DND-41 (cell line): ENCODE measurements around the gene RELL1.

ENCODE experiments used
- ATAC-seq: fragments of 200-7000 bp; cut with Tn5 transposase; 3 replicates; pipeline ENCODE4 v1.9.1; 2021; ENCODE audit warnings: low read depth; ENCODE audit not compliant: insufficient read depth
- DNase-seq: peaks from one replicate; pipeline ENCODE4 v3.0.0-alpha.2; 2020
- H2AFZ ChIP-seq: 2 replicates; pipeline ENCODE4 v1.6.0; 2012; ENCODE audit warnings: low read depth, low read length
- H3K27ac ChIP-seq: 2 replicates; pipeline ENCODE4 v1.5.1; 2012; ENCODE audit warnings: low read length, inconsistent platforms
- H3K27me3 ChIP-seq: fragments of 200-600 bp; sonication (generic); 2 replicates; pipeline ENCODE4 v1.6.0; 2012; ENCODE audit warnings: low read length, mild to moderate bottlenecking, inconsistent platforms; ENCODE audit not compliant: insufficient read depth, poor library complexity
- H3K36me3 ChIP-seq: 2 replicates; pipeline ENCODE4 v1.5.1; 2012; ENCODE audit warnings: low read length, inconsistent platforms; ENCODE audit not compliant: insufficient read depth
- H3K4me1 ChIP-seq: 2 replicates; pipeline ENCODE4 v1.5.1; 2012; ENCODE audit warnings: mild to moderate bottlenecking, low read length; ENCODE audit not compliant: insufficient read depth
- H3K4me2 ChIP-seq: 2 replicates; pipeline ENCODE4 v1.6.0; 2012; ENCODE audit warnings: mild to moderate bottlenecking, moderate library complexity, low read length, inconsistent platforms; ENCODE audit not compliant: insufficient read depth
- H3K4me3 ChIP-seq, 2 experiments: fragments of 200-600 bp in 1 of 2; shearing (Covaris generic) in 1 of 2; 2 replicates each; pipeline ENCODE4 v1.5.1; 2012 to 2016; ENCODE audit warnings: inconsistent platforms in 2 of 2, low read length in 2 of 2, mild to moderate bottlenecking in 2 of 2, low read depth in 1 of 2, moderate library complexity in 1 of 2
- H3K79me2 ChIP-seq: 2 replicates; pipeline ENCODE4 v1.6.0; 2012; ENCODE audit warnings: low read length, inconsistent platforms; ENCODE audit not compliant: insufficient read depth
- H3K9ac ChIP-seq: 2 replicates; pipeline ENCODE4 v1.6.0; 2012; ENCODE audit warnings: low read depth, mild to moderate bottlenecking, inconsistent platforms, low read length, moderate library complexity
- H3K9me3 ChIP-seq: 2 replicates; pipeline ENCODE4 v1.5.1; 2012; ENCODE audit warnings: low read length, moderate library complexity, mild to moderate bottlenecking, inconsistent platforms; ENCODE audit not compliant: insufficient read depth, severe bottlenecking
- H4K20me1 ChIP-seq: 2 replicates; pipeline ENCODE4 v1.6.0; 2012; ENCODE audit warnings: low read length; ENCODE audit not compliant: insufficient read depth
- CTCF ChIP-seq: IDR thresholded peaks from 2 replicates; pipeline ENCODE4 v1.5.1; 2012; ENCODE audit warnings: borderline replicate concordance, low read length, moderate library complexity, mild to moderate bottlenecking; ENCODE audit not compliant: poor library complexity, severe bottlenecking; ENCODE audit errors: extremely low read depth
- EZH2 ChIP-seq: IDR thresholded peaks from 3 replicates; pipeline ENCODE4 v1.6.1; 2012; ENCODE audit warnings: borderline replicate concordance, low read depth, mild to moderate bottlenecking, moderate library complexity, low read length, inconsistent platforms; ENCODE audit not compliant: severe bottlenecking

The RELL1 gene

GRCh38 chr4:37663552-37663951 lies 22.6 kb downstream of the RELL1 start:
- no peaks in the 10 kb centered on the region for H3K9me3 ChIP-seq
- peaks cover 9% of the 10 kb centered on the region for H3K4me1 ChIP-seq
- TF ChIP-seq CTCF (no peak), EZH2 (no peak)
- H3K36me3 ChIP-seq = no peaks in the 10 kb centered on the region
- no peak overlapping the region for H2AFZ ChIP-seq
- no peak overlapping the region for H3K27ac ChIP-seq
- H3K79me2 ChIP-seq = peaks cover 43% of the 10 kb centered on the region
- no peak overlapping the region for H3K4me3 ChIP-seq
- no peak for ATAC-seq
- DNase-seq = no peak
- H3K4me2 ChIP-seq = no peak overlapping the region
- no peak overlapping the region for H3K9ac ChIP-seq
- peaks cover 12% of the 10 kb centered on the region; the same call in 1 of the 2 replicates for H4K20me1 ChIP-seq
- no peaks in the 10 kb centered on the region for H3K27me3 ChIP-seq

DNA sequence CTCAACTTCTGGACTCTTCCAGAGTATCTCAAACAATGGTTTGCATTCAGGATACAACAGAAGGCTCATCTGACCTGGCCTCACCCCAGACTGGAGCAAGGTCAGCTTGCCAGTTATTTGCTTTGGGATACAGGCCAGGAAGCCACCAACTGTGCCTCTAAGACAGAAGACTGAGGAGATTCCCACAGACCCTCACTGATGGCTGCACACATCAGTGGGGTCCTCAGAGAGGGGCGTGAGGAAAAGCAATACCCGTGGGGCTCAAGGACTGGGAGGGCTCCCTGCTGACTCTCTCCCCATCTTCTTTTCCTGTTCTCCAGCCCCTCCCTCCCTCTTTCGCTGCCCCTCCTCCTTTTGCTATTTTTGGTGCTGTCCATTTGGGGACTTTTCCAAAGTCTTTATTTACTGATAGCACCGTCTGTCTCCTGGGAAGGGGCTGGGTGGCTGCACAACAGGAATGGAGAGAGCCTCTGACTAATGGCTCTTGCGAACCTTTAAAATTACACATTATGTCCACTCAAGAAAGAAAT lies 23.2 kb downstream of the RELL1 start:
- Histone ChIP-seq H3K4me2 (no peak overlapping the region), H3K9me3 (peaks cover 1% of the 10 kb centered on the region), H3K36me3 (0 out of 2 replicates have a peak, but pooled peaks cover 2% of the 10 kb centered on the region), H3K4me3 (no peak overlapping the region), H3K9ac (no peak overlapping the region), H2AFZ (no peak overlapping the region), H3K27me3 (no peaks in the 10 kb centered on the region), H4K20me1 (peaks cover 12% of the 10 kb centered on the region; the same call in 1 of the 2 replicates), H3K4me1 (peaks cover 9% of the 10 kb centered on the region), H3K27ac (no peak overlapping the region), H3K79me2 (peaks cover 49% of the 10 kb centered on the region)
- ATAC-seq (no peak), DNase-seq (no peak)
- TF ChIP-seq CTCF = no peak
- no peak for TF ChIP-seq EZH2

DNA sequence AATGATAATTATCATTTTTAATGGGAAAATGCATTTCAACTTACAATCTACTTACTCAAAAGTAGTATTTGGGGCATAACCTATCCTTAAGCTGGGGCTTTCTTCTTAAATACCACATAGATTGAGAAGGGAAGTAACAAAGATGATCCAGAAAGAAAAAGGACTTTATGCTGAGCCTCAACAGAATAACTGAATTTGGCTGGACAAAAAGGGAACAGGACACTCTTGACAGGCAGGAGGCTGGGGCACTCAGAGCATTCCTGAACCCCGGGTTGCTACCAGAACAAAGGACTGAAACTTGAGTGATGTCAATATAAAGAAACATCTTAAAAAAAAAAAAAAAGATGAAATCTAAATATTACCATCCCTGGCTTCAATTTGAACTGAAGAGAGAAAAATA lies 23.9 kb downstream of the RELL1 start:
- H3K4me2 ChIP-seq = no peak overlapping the region
- 0 out of 2 replicates have a peak, but pooled peaks cover 4% of the 10 kb centered on the region for H3K36me3 ChIP-seq
- no peak for ATAC-seq
- H2AFZ ChIP-seq = no peak overlapping the region
- H3K4me3 ChIP-seq = no peak overlapping the region
- DNase-seq = no peak
- peaks cover 7% of the 10 kb centered on the region for H3K9me3 ChIP-seq
- no peak overlapping the region for H3K27ac ChIP-seq
- H3K9ac ChIP-seq = no peak overlapping the region
- peaks cover 9% of the 10 kb centered on the region for H3K4me1 ChIP-seq
- H3K79me2 ChIP-seq = peaks cover 54% of the 10 kb centered on the region
- H4K20me1 ChIP-seq = peaks cover 12% of the 10 kb centered on the region; the same call in 1 of the 2 replicates
- H3K27me3 ChIP-seq = no peaks in the 10 kb centered on the region
- TF ChIP-seq CTCF = no peak

DNA sequence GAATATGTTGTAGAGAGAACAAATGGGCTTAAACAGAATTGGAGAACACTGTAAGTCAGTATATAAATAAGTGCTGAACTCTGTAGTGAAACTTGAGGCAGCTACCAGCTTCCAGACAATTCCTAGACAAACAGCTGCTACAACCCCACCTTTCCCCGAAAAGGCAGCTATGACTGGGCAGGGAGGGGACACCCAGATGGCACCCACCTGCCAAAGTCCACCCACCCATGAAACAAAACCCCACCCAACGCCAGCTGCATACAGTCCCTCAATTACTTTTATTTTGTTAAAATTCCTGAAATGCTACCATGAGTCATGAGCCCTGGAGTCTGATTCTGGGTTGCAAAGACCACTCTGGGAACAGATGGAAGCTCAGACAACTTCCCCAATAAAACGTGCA lies 24.4 kb downstream of the RELL1 start:
- ATAC-seq = no peak
- 0 out of 2 replicates have a peak, but pooled peaks cover 6% of the 10 kb centered on the region for H3K36me3 ChIP-seq
- no peak overlapping the region for H3K4me3 ChIP-seq
- no peak overlapping the region for H3K27ac ChIP-seq
- H3K9ac ChIP-seq = no peak overlapping the region
- H3K4me2 ChIP-seq = no peak overlapping the region
- H3K79me2 ChIP-seq = peaks cover 56% of the 10 kb centered on the region
- peaks cover 7% of the 10 kb centered on the region for H3K4me1 ChIP-seq
- H4K20me1 ChIP-seq = peaks cover 12% of the 10 kb centered on the region; the same call in 1 of the 2 replicates
- H2AFZ ChIP-seq = no peak overlapping the region
- no peak for TF ChIP-seq EZH2
- TF ChIP-seq CTCF = no peak
- H3K27me3 ChIP-seq = no peaks in the 10 kb centered on the region
- no peak for DNase-seq
- H3K9me3 ChIP-seq = peaks cover 10% of the 10 kb centered on the region
